ENCODE data around the gene SORCS2.

DNA sequence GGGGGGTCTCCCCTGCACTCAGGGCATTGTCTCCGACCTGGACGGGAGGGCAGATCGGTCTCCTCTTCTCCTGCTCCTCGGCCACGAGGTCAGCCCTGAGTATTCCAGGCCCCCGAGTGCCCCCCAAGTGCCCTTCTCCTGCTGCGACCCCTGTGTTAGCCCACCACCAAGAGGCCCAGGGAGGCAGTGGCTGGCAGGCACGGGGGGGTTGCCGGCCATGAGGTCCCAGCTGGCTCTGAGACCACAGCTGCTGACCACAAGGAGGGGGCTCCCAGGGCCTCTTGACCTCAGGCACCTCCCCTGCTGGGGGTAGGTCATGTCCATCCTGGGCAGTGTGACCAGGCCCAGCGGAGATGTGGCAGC is 428.5 kb downstream of the SORCS2 start:
- TF ChIP-seq POLR2AphosphoS5 (IDR thresholded peaks at IDR 0.05) (no peak), POLR2A (IDR thresholded peaks at IDR 0.05) (no peak)
- TF ChIP-seq, protein P1, sequence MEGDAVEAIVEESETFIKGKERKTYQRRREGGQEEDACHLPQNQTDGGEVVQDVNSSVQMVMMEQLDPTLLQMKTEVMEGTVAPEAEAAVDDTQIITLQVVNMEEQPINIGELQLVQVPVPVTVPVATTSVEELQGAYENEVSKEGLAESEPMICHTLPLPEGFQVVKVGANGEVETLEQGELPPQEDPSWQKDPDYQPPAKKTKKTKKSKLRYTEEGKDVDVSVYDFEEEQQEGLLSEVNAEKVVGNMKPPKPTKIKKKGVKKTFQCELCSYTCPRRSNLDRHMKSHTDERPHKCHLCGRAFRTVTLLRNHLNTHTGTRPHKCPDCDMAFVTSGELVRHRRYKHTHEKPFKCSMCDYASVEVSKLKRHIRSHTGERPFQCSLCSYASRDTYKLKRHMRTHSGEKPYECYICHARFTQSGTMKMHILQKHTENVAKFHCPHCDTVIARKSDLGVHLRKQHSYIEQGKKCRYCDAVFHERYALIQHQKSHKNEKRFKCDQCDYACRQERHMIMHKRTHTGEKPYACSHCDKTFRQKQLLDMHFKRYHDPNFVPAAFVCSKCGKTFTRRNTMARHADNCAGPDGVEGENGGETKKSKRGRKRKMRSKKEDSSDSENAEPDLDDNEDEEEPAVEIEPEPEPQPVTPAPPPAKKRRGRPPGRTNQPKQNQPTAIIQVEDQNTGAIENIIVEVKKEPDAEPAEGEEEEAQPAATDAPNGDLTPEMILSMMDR (IDR thresholded peaks at IDR 0.05), result no peak
